AG10803 (cell line): Measurements from ENCODE around the gene NT5M.
A peak's percentile ranks its signal among the peaks of the same experiment; 100 is the strongest.

Source experiments
- DNase-seq: peaks from one replicate; pipeline ENCODE4 v3.0.0; 2010; ENCODE audit warnings: low read depth
- H3K4me3 ChIP-seq: 2 replicates; pipeline ENCODE4 v1.5.1; 2011; ENCODE audit warnings: mild to moderate bottlenecking, low read length, control low read depth
- CTCF ChIP-seq: conservative IDR thresholded peaks from 2 replicates; pipeline ENCODE4 v1.5.1; 2011; ENCODE audit warnings: mild to moderate bottlenecking, low read length, control low read depth, inconsistent platforms

The NT5M gene

GRCh38 chr17:17303847-17304490 is 796 bp downstream of the NT5M start:
- H3K4me3 ChIP-seq: peak overlapping the region; percentile 64
- no peak for DNase-seq
- TF ChIP-seq CTCF: no peak

DNA sequence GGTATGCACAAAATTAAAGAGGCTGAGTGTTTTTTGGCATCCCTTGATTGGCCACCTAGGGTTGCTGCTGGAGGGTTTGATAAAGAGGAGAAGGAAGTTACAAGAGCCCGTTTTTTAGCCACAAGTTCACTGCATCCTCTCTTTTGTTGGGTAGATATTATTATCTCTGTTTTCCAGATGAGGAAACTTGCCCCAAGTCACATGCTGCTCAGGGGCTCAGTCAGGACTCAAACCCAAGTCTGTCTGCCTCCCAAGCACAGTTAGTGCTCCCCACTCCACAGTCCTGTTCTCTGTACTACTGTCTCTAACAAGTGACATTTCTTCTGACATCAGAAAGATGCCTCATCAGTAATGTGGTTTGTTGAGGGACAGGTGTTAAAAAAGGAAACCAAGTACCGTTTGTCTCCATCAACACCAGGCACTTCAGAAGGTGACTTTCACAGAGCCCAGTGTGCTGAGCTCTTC is 1.4 kb downstream of the NT5M start:
- no peak for TF ChIP-seq CTCF
- no peak overlapping the region for H3K4me3 ChIP-seq
- DNase-seq: no peak

- no peak overlapping the region for H3K4me3 ChIP-seq
These were observed 2.2 kb downstream of the NT5M start for GRCh38 chr17:17305281-17305801.

DNA sequence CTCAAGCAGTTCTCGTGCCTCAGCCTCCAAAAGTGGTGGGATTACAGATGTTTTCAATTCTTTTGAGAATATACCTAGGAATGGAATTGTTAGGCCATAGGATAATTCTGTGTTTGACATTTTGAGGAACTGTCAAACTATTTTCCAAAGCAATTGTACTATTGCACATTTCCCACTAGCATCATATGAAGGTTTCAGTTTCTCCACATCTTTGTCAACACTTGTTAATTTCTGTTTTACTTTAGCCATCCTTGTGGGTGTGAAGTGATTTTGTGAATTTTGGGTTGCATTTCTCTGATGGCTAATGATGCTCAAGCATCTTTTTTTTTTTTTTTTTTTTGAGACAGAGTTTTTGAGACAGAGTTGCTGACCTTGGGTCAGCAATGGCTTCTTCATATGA is 6.2 kb downstream of the NT5M start:
- no peak overlapping the region for H3K4me3 ChIP-seq
- DNase-seq: no peak
- no peak for TF ChIP-seq CTCF

More at GRCh38 chr17:17305281-17305801, 2.2 kb downstream of the NT5M start:
- no peak for TF ChIP-seq CTCF
- no peak for DNase-seq

GRCh38 chr17:17313350-17313991 is 10.3 kb downstream of the NT5M start:
- no peak overlapping the region for H3K4me3 ChIP-seq
- TF ChIP-seq CTCF: peak; percentile 43
- DNase-seq: no peak

DNA sequence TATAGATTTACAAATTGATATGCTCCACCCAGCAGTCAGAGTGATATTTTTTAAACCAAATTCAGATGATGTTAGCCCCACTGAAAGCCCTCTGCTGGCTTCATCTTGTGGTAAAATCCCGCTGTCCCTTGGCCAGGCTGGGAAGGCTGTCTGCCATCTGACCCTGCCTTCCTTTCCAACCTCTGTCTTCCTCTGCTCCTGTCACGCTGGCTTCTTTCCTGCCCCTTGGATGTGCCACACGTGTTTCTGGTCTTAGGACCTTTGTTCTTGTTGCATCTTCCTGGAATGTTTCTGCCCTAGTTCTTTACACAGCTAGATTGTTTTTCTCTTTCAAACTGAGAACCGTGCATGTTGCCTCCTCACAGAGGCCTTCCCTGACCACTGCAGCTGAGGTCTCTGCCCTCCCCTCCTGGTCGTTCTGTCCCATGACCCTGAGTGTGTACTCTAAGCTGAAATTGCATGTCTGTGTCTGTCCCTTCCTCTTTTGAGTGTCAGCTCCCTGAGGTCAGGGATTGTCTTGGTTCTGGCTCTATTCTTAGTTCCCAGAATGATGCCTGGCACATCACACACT is 11.4 kb downstream of the NT5M start:
- H3K4me3 ChIP-seq: no peak overlapping the region
- no peak for DNase-seq
- no peak for TF ChIP-seq CTCF
